ENCODE data around the gene AKIP1. TPM values are rescaled to one million over a fixed set of nuclear protein-coding genes. Genes with fewer than 3 reads are reported as not detected.

AKIP1 gene, protein sequence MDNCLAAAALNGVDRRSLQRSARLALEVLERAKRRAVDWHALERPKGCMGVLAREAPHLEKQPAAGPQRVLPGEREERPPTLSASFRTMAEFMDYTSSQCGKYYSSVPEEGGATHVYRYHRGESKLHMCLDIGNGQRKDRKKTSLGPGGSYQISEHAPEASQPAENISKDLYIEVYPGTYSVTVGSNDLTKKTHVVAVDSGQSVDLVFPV
- 23.0 TPM for total RNA-seq

DNA sequence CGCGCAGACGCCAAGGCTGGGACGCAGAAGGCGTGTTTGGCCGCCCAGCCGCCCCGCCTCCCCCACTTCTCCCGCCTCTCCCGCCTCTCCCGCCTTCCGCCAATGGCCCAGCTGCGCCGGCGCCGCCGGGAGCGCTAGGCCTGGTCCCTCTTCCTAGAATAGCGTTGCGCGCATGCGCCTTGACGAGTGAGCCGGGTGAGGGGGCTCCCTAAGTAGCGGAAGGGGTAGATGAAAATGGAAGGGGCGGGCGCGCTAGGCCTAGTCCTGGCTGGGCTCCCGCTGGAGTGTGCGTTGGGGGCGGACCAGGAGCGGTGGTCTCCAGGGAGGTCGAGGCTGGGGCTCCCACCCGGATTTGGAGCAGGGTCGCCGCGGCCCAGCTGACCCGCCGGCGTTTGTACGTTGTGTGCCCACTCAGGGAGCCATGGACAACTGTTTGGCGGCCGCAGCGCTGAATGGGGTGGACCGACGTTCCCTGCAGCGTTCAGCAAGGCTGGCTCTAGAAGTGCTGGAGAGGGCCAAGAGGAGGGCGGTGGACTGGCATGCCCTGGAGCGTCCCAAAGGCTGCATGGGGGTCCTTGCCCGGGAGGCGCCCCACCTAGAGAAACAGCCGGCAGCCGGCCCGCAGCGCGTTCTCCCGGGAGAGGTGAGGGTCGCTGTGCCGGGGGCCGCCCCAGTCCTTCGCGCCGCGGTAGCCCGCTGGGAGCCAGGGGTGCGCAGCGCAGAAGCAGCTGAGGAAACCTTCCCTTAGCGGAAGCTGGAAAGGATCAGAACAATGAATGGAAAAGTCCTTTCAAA lies at the start of gene AKIP1:
AKIP1 (plus strand) TSS at position 161 of the 795 bp plus-strand sequence; CDS start at position 422, 261 bp downstream.
- H3K36me3 ChIP-seq (ENCODE audit: control insufficient read depth in 3 of 3, insufficient read depth in 3 of 3, low read length in 3 of 3): peaks cover 3 to 9% (median 4%) of the 10 kb centered on the region in 3 donors
- H3K9me3 ChIP-seq (ENCODE audit: control insufficient read depth in 3 of 3, low read length in 3 of 3): no peaks in the 10 kb centered on the region
- peak within 1 kb of the TSS; percentile 82 for H3K27ac ChIP-seq (ENCODE audit: low read depth, low read length)
- peaks cover 12 to 29% (median 12%) of the 10 kb centered on the region in 3 donors for H3K4me1 ChIP-seq (ENCODE audit: control insufficient read depth in 3 of 3, insufficient read depth in 3 of 3, low read length in 3 of 3)
- peak within 1 kb of the TSS; percentile 84 to 95 (median 90) for H3K4me3 ChIP-seq (ENCODE audit: low read length in 3 of 3)
- H3K9ac ChIP-seq (ENCODE audit: low read depth in 1 of 3, low read length in 3 of 3): peak within 1 kb of the TSS; percentile 82 to 93 (median 91)
- H3K27me3 ChIP-seq (ENCODE audit: control insufficient read depth in 3 of 3, insufficient read depth in 3 of 3, low read length in 3 of 3): no peaks in the 10 kb centered on the region

DNA sequence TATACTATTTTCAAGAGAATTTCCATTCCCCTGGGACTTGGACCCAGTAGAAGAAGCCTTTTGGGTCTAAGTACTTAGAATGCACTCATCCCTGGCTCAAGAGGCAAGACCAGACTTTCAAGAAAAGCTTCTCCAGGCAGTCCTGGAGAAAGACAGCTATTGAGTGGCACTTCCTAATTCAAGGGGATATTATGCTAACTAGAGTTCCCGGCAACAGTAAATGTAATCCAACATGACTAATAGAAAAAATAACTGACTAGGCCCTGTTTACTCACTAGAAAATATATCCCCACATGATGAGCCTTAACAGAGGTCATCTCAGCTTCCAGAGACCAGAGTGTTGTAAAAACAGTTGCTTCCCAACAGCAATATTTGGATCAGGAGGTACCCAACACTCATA lies 47.2 kb upstream of the AKIP1 start:
- Histone ChIP-seq H3K36me3 (ENCODE audit: control insufficient read depth in 3 of 3, insufficient read depth in 3 of 3, low read length in 3 of 3) (no peaks in the 10 kb centered on the region), H3K9me3 (ENCODE audit: control insufficient read depth in 3 of 3, low read length in 3 of 3) (no peaks in the 10 kb centered on the region), H3K27ac (ENCODE audit: low read depth, low read length) (peak overlapping the region; percentile 52), H3K4me1 (ENCODE audit: control insufficient read depth in 3 of 3, insufficient read depth in 3 of 3, low read length in 3 of 3) (peaks cover 0 to 9% (median 3%) of the 10 kb centered on the region in 3 donors), H3K27me3 (ENCODE audit: control insufficient read depth in 3 of 3, insufficient read depth in 3 of 3, low read length in 3 of 3) (no peaks in the 10 kb centered on the region), H3K9ac (ENCODE audit: low read depth in 1 of 3, low read length in 3 of 3) (no peak overlapping the region), H3K4me3 (ENCODE audit: low read length in 3 of 3) (no peak overlapping the region)

DNA sequence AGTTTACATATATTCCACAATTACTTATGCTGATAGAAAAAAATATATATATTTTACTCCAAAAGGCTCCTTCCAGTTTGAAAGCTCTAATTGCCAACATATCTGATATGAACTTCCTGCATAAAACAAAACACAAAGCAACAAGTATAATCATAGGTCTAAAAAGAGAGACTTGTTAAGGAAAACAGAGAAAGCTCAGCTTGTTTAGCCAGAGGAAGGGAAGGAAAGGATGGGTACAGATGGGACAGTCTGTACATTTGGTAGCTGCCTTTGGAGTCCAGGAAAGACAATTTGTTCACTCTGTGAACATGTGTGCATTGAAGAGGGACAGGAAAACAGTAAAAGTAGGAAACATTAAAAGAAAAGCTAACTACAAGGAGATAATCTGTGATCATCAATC lies 45.7 kb upstream of the AKIP1 start:
- Histone ChIP-seq H3K4me1 (ENCODE audit: control insufficient read depth in 3 of 3, insufficient read depth in 3 of 3, low read length in 3 of 3) (peaks cover 0 to 9% (median 3%) of the 10 kb centered on the region in 3 donors), H3K27me3 (ENCODE audit: control insufficient read depth in 3 of 3, insufficient read depth in 3 of 3, low read length in 3 of 3) (no peaks in the 10 kb centered on the region), H3K36me3 (ENCODE audit: control insufficient read depth in 3 of 3, insufficient read depth in 3 of 3, low read length in 3 of 3) (no peaks in the 10 kb centered on the region), H3K4me3 (ENCODE audit: low read length in 3 of 3) (no peak overlapping the region), H3K9ac (ENCODE audit: low read depth in 1 of 3, low read length in 3 of 3) (no peak overlapping the region), H3K27ac (ENCODE audit: low read depth, low read length) (no peak overlapping the region), H3K9me3 (ENCODE audit: control insufficient read depth in 3 of 3, low read length in 3 of 3) (no peaks in the 10 kb centered on the region)

DNA sequence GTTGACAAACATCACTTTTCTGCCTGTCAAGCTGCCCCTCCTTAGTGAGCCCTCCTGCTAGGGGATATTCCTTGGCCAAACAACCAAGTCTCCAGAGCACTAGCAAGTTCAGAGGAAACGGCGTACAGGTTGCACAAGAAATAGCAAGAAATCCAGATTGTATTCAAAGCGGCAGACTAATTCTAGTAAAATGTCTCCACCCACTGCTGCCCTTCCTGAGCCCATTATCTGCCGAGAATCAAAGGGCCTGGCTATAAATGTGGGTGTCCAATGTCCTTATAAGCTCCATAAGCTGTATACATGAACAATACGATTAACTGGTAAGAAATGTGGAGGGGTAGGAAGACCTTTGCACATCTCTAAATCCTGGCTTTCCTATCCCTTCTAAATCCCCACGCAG lies 44.0 kb upstream of the AKIP1 start:
- H3K27me3 ChIP-seq (ENCODE audit: control insufficient read depth in 3 of 3, insufficient read depth in 3 of 3, low read length in 3 of 3): no peaks in the 10 kb centered on the region
- no peaks in the 10 kb centered on the region for H3K9me3 ChIP-seq (ENCODE audit: control insufficient read depth in 3 of 3, low read length in 3 of 3)
- no peak overlapping the region for H3K9ac ChIP-seq (ENCODE audit: low read depth in 1 of 3, low read length in 3 of 3)
- no peak overlapping the region for H3K27ac ChIP-seq (ENCODE audit: low read depth, low read length)
- peaks cover 4 to 12% (median 7%) of the 10 kb centered on the region in 3 donors for H3K4me1 ChIP-seq (ENCODE audit: control insufficient read depth in 3 of 3, insufficient read depth in 3 of 3, low read length in 3 of 3)
- no peaks in the 10 kb centered on the region for H3K36me3 ChIP-seq (ENCODE audit: control insufficient read depth in 3 of 3, insufficient read depth in 3 of 3, low read length in 3 of 3)
- no peak overlapping the region for H3K4me3 ChIP-seq (ENCODE audit: low read length in 3 of 3)

DNA sequence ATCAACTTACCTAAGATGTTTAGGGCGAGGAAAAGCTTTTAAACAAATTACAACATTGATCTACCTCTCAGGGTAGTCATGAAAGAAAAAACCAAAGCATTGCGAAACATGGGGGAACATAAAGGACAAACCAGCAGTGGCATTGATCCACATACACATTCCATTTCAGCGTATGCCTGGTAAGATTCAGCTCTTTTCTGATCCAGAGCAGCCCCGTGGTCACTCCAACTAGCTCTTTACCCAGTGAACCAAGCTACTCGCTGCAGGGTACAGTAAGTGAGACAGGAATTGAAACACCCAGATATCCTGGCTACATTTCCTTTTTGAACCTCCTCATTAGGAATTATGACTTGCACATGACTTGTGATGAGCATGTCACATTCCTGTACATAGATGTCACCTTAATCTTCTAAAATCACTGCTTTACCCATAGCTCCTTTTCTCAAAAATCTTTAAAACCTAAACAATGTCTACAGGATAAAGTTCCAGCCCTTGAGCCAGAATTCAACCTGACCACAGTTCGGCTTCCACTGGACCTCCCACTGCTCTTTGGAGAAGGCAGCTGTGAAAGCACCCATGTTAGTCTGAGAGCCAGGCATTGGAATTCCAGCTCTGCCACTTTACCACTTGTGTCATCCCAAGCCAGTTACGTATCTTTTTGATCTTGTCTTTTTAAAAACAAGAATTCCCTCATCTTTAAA lies 42.9 kb upstream of the AKIP1 start:
- H3K9ac ChIP-seq (ENCODE audit: low read depth in 1 of 3, low read length in 3 of 3): no peak overlapping the region
- H3K9me3 ChIP-seq (ENCODE audit: control insufficient read depth in 3 of 3, low read length in 3 of 3): no peaks in the 10 kb centered on the region
- no peak overlapping the region for H3K27ac ChIP-seq (ENCODE audit: low read depth, low read length)
- no peaks in the 10 kb centered on the region for H3K36me3 ChIP-seq (ENCODE audit: control insufficient read depth in 3 of 3, insufficient read depth in 3 of 3, low read length in 3 of 3)
- H3K4me1 ChIP-seq (ENCODE audit: control insufficient read depth in 3 of 3, insufficient read depth in 3 of 3, low read length in 3 of 3): peaks cover 5 to 13% (median 7%) of the 10 kb centered on the region in 3 donors
- H3K4me3 ChIP-seq (ENCODE audit: low read length in 3 of 3): no peak overlapping the region
- no peaks in the 10 kb centered on the region for H3K27me3 ChIP-seq (ENCODE audit: control insufficient read depth in 3 of 3, insufficient read depth in 3 of 3, low read length in 3 of 3)

DNA sequence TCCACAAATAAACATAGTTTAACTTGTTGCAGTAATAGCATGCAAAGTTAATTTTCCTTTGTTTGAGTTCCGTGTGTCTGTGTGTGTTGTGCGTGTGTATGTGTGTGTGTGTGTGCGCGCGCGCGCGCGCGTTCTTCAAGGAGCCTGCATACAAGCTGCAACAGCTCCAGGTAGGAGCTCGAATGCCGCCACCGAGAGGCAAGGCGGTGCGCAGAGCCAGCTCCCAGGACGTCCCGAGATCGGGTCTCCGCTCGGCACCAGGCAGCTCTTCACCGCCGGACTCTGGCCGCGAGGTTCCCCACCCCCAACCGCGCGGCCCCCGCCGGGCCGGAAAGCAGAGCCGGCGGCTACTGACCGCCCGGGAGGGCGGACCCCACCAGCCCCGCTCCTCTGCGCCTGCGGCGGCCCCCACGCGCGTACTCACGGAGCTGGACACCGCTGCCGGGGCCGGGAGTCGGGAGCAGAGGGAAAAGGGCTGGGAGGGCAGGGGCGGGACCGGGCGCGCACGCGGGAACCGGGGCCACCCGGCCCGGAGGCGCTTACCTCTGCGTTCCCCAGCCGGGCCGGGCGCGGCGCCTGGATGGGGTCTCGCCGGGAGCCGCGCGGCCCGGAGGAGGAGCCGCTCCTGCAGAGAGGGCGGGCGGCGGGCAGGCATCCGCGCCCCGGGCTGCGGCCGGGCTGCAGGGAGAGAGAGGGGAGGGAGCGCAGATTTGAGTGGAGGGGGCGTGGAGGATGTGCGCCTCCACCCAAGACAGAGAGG lies 40.4 kb upstream of the AKIP1 start:
- H3K36me3 ChIP-seq (ENCODE audit: control insufficient read depth in 3 of 3, insufficient read depth in 3 of 3, low read length in 3 of 3): no peaks in the 10 kb centered on the region
- peak overlapping the region; percentile 76 to 86 (median 83) for H3K4me3 ChIP-seq (ENCODE audit: low read length in 3 of 3)
- no peaks in the 10 kb centered on the region for H3K27me3 ChIP-seq (ENCODE audit: control insufficient read depth in 3 of 3, insufficient read depth in 3 of 3, low read length in 3 of 3)
- H3K9me3 ChIP-seq (ENCODE audit: control insufficient read depth in 3 of 3, low read length in 3 of 3): no peaks in the 10 kb centered on the region
- peak overlapping the region; percentile 74 to 81 (median 80) for H3K9ac ChIP-seq (ENCODE audit: low read depth in 1 of 3, low read length in 3 of 3)
- H3K27ac ChIP-seq (ENCODE audit: low read depth, low read length): peak overlapping the region; percentile 47
- H3K4me1 ChIP-seq (ENCODE audit: control insufficient read depth in 3 of 3, insufficient read depth in 3 of 3, low read length in 3 of 3): peaks cover 5 to 13% (median 7%) of the 10 kb centered on the region in 3 donors

DNA sequence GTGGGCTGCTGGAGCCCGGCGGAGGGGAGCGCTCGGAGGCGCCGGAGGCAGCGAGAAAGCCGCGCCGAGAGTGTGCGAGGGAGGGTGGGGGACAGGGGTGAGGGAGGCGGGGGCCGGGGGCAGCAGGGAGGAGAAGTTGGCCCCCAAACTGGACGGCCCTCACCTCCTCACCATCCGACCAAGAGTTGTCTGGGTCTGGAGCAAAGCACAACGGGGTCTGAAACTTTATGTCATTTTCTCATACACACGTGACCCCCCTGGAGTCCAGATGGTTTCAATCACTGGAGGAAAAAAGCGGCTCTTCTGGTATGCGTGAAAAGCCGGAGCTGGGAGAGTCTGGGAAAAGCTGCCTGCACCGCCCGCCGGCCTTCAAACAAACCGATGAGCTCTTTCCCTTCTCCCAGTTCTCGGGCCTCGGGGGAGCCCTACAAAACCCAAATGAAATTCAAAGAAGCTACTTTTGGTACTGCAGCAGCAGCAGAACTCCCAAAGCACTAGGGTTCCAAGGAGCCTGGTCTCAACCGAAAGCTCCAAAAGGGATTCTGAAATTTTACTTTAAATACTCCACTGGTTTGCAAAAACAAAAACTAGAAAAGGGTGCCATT lies 39.7 kb upstream of the AKIP1 start:
- no peaks in the 10 kb centered on the region for H3K27me3 ChIP-seq (ENCODE audit: control insufficient read depth in 3 of 3, insufficient read depth in 3 of 3, low read length in 3 of 3)
- H3K4me3 ChIP-seq (ENCODE audit: low read length in 3 of 3): peak overlapping the region; percentile 76 to 86 (median 83)
- H3K9me3 ChIP-seq (ENCODE audit: control insufficient read depth in 3 of 3, low read length in 3 of 3): no peaks in the 10 kb centered on the region
- H3K36me3 ChIP-seq (ENCODE audit: control insufficient read depth in 3 of 3, insufficient read depth in 3 of 3, low read length in 3 of 3): no peaks in the 10 kb centered on the region
- H3K27ac ChIP-seq (ENCODE audit: low read depth, low read length): peak overlapping the region; percentile 47
- H3K4me1 ChIP-seq (ENCODE audit: control insufficient read depth in 3 of 3, insufficient read depth in 3 of 3, low read length in 3 of 3): peaks cover 5 to 13% (median 7%) of the 10 kb centered on the region in 3 donors
- peak overlapping the region; percentile 74 to 81 (median 80) for H3K9ac ChIP-seq (ENCODE audit: low read depth in 1 of 3, low read length in 3 of 3)

DNA sequence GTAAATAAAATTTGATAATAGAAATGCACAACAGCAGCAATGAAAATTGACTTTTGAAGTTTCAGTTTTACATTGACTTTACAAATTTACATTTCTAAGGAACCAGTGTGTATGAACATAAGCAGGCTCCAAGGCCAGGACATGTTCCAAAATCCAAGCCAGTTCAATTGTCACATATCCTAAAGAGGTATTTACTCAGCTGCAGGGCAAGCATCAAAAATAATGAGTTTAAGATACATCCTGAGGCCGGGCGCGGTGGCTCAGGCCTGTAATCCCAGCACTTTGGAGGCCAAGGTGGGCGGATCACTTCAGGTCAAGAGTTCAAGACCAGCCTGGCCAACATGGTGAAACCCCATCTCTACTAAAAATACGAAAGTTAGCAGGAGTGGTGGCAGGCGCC lies 39.0 kb upstream of the AKIP1 start:
- Histone ChIP-seq H3K4me3 (ENCODE audit: low read length in 3 of 3) (peak overlapping the region in 2 of 3 donors; percentile 76 to 83), H3K27me3 (ENCODE audit: control insufficient read depth in 3 of 3, insufficient read depth in 3 of 3, low read length in 3 of 3) (no peaks in the 10 kb centered on the region), H3K27ac (ENCODE audit: low read depth, low read length) (peak overlapping the region; percentile 47), H3K4me1 (ENCODE audit: control insufficient read depth in 3 of 3, insufficient read depth in 3 of 3, low read length in 3 of 3) (peaks cover 5 to 13% (median 6%) of the 10 kb centered on the region in 3 donors), H3K9me3 (ENCODE audit: control insufficient read depth in 3 of 3, low read length in 3 of 3) (no peaks in the 10 kb centered on the region), H3K9ac (ENCODE audit: low read depth in 1 of 3, low read length in 3 of 3) (no peak overlapping the region), H3K36me3 (ENCODE audit: control insufficient read depth in 3 of 3, insufficient read depth in 3 of 3, low read length in 3 of 3) (no peaks in the 10 kb centered on the region)

DNA sequence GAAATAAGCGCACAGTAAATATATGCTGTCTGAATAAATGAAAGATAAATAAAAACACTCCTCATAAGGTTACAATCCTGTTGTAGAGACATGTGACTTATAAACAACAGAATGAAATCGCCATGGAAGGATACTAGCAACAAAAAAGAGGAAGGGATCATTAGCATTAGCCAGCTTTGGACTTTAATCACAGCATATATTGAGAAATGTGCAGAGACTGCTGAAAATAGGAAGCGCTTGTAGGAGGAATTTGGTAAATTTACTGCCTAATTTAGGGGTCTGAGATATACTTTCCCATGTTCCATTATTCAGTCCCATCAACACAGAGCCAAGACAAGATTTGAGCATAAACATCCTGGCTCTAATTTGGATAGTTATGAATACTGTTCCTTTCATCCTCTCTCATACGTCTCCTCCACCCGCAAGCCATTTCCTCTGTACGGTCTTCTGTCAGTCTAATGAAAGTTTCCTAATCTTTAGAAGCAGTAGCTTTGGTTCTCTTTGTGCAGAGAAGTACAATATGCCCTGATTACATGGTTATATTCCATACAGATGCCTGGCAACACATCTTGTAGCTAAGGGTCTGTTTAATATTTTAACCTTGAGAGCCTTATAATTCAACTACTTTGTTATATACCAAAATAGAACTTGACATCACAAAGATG lies 37.1 kb upstream of the AKIP1 start:
- H3K27ac ChIP-seq (ENCODE audit: low read depth, low read length): no peak overlapping the region
- H3K9ac ChIP-seq (ENCODE audit: low read depth in 1 of 3, low read length in 3 of 3): no peak overlapping the region
- H3K4me1 ChIP-seq (ENCODE audit: control insufficient read depth in 3 of 3, insufficient read depth in 3 of 3, low read length in 3 of 3): peaks cover 4 to 5% (median 4%) of the 10 kb centered on the region in 3 donors
- H3K9me3 ChIP-seq (ENCODE audit: control insufficient read depth in 3 of 3, low read length in 3 of 3): no peaks in the 10 kb centered on the region
- H3K4me3 ChIP-seq (ENCODE audit: low read length in 3 of 3): no peak overlapping the region
- no peaks in the 10 kb centered on the region for H3K27me3 ChIP-seq (ENCODE audit: control insufficient read depth in 3 of 3, insufficient read depth in 3 of 3, low read length in 3 of 3)
- H3K36me3 ChIP-seq (ENCODE audit: control insufficient read depth in 3 of 3, insufficient read depth in 3 of 3, low read length in 3 of 3): no peaks in the 10 kb centered on the region

Data from skeletal muscle tissue (tissue), 4 donors.